Neural cell (in vitro differentiated cells): ENCODE data around the gene TSC1. TPM values are rescaled to one million over a fixed set of nuclear protein-coding genes. Genes with fewer than 3 reads are reported as not detected.

Experiments used
- H2AFZ ChIP-seq: fragments of 200-600, 300-800 bp; sonication (generic), shearing (Covaris generic); 2 replicates; pipeline ENCODE4 v1.6.0; 2014; ENCODE audit warnings: low read depth, mild to moderate bottlenecking, antibody characterized with exemption, low read length, moderate library complexity
- H3F3A ChIP-seq: fragments of 200-600 bp; shearing (Covaris generic); 2 replicates; pipeline ENCODE4 v1.6.1; 2016; ENCODE audit warnings: mild to moderate bottlenecking, moderate library complexity, mixed read lengths, antibody characterized with exemption, low read length; ENCODE audit not compliant: insufficient read depth, poor library complexity, severe bottlenecking
- H3K27ac ChIP-seq: fragments of 200-600, 300-800 bp; sonication (generic), shearing (Covaris generic); 2 replicates; pipeline ENCODE4 v1.5.1; 2014; ENCODE audit warnings: mild to moderate bottlenecking, low read length, moderate library complexity
- H3K27me3 ChIP-seq: fragments of 300-800, 200-600 bp; sonication (generic), shearing (Covaris generic); 2 replicates; pipeline ENCODE4 v1.6.0; 2014; ENCODE audit warnings: mild to moderate bottlenecking, low read depth, low read length, moderate library complexity; ENCODE audit not compliant: insufficient read depth
- H3K36me3 ChIP-seq: fragments of 300-800, 200-600 bp; sonication (generic), shearing (Covaris generic); 2 replicates; pipeline ENCODE4 v1.5.1; 2014; ENCODE audit warnings: mild to moderate bottlenecking, antibody characterized with exemption, low read length, moderate library complexity; ENCODE audit not compliant: insufficient read depth
- H3K4me2 ChIP-seq: fragments of 300-800, 200-600 bp; sonication (generic), shearing (Covaris generic); 2 replicates; pipeline ENCODE4 v1.6.0; 2014; ENCODE audit warnings: mild to moderate bottlenecking, low read length
- H3K4me3 ChIP-seq: fragments of 300-800, 200-600 bp; sonication (generic), shearing (Covaris generic); 2 replicates; pipeline ENCODE4 v1.5.1; 2014; ENCODE audit warnings: mild to moderate bottlenecking, low read length, moderate library complexity
- H3K79me2 ChIP-seq: fragments of 200-600 bp; shearing (Covaris generic); replicated peaks from 2 replicates; pipeline ENCODE4 v1.6.0; 2014; ENCODE audit warnings: mild to moderate bottlenecking, low read length, moderate library complexity; ENCODE audit not compliant: insufficient read depth
- H3K9ac ChIP-seq: fragments of 300-800, 200-600 bp; sonication (generic), shearing (Covaris generic); 2 replicates; pipeline ENCODE4 v1.6.1; 2016; ENCODE audit warnings: mild to moderate bottlenecking, low read length, mixed read lengths
- H3K9me2 ChIP-seq: fragments of 200-600 bp; shearing (Covaris generic); 2 replicates; pipeline ENCODE4 v1.6.1; 2016; ENCODE audit warnings: mild to moderate bottlenecking, low read length, mixed read lengths; ENCODE audit not compliant: insufficient read depth
- H3K9me3 ChIP-seq: fragments of 200-600, 300-800 bp; sonication (generic), shearing (Covaris generic); 2 replicates; pipeline ENCODE4 v1.6.1; 2016; ENCODE audit warnings: mild to moderate bottlenecking, mixed run types, low read length, moderate library complexity, mixed read lengths
- H4K20me1 ChIP-seq: fragments of 200-600 bp; shearing (Covaris generic); 2 replicates; pipeline ENCODE4 v1.6.1; 2016; ENCODE audit warnings: mild to moderate bottlenecking, mixed run types; ENCODE audit not compliant: insufficient read depth
- CTCF ChIP-seq: fragments of 450-650 bp; IDR thresholded peaks from 2 replicates; pipeline ENCODE4 v1.5.1; 2014; ENCODE audit warnings: antibody characterized with exemption, mild to moderate bottlenecking, moderate library complexity; ENCODE audit not compliant: poor library complexity, severe bottlenecking
- EP300 ChIP-seq: fragments of 450-650 bp; conservative IDR thresholded peaks from 2 replicates; pipeline ENCODE4 v1.6.1; 2014; ENCODE audit warnings: antibody characterized with exemption, mild to moderate bottlenecking, moderate library complexity; ENCODE audit not compliant: poor library complexity, severe bottlenecking
- EZH2 ChIP-seq: fragments of 200-600, 300-800 bp; shearing (Covaris generic), sonication (generic); IDR thresholded peaks from 2 replicates; pipeline ENCODE4 v1.6.1; 2014; ENCODE audit warnings: antibody characterized with exemption, low read length, borderline replicate concordance, mild to moderate bottlenecking; ENCODE audit not compliant: insufficient read depth, poor library complexity, severe bottlenecking
- MXI1 ChIP-seq: fragments of 450-650 bp; conservative IDR thresholded peaks from 2 replicates; pipeline ENCODE4 v1.6.1; 2014; ENCODE audit warnings: antibody characterized with exemption, mild to moderate bottlenecking; ENCODE audit not compliant: poor library complexity, severe bottlenecking
- POLR2AphosphoS5 ChIP-seq: IDR thresholded peaks from 2 replicates; pipeline ENCODE4 v1.6.1; 2012
- RAD21 ChIP-seq: fragments of 450-650 bp; conservative IDR thresholded peaks from 2 replicates; pipeline ENCODE4 v1.6.1; 2014; ENCODE audit warnings: antibody characterized with exemption, mild to moderate bottlenecking, moderate library complexity
- REST ChIP-seq: IDR thresholded peaks from 2 replicates; pipeline ENCODE4 v1.6.1; 2012; ENCODE audit warnings: borderline replicate concordance
- SMC3 ChIP-seq: fragments of 450-650 bp; conservative IDR thresholded peaks from 2 replicates; pipeline ENCODE4 v1.6.1; 2014; ENCODE audit warnings: antibody characterized with exemption, mild to moderate bottlenecking, moderate library complexity; ENCODE audit not compliant: poor library complexity
- polyA plus RNA-seq: library from polyadenylated mRNA; depleted of rRNA; stranded (reverse); fragments of >200 nt; gene quantifications from 2 replicates; pipeline ENCODE4 v1.2.3, GENCODE V29; 2014

TSC1 gene
- polyA plus RNA-seq, 1 donor from 2014 or later = 47.1 TPM

- no peak overlapping the region for H3K9ac ChIP-seq
- H2AFZ ChIP-seq = no peak overlapping the region
- H3K27me3 ChIP-seq = no peaks in the 10 kb centered on the region
- H3K9me2 ChIP-seq = no peaks in the 10 kb centered on the region
- H3K79me2 ChIP-seq = no peaks in the 10 kb centered on the region
- H3K4me2 ChIP-seq = no peak overlapping the region
- H3K27ac ChIP-seq = no peak overlapping the region
- H3K36me3 ChIP-seq = no peaks in the 10 kb centered on the region
- H4K20me1 ChIP-seq = no peaks in the 10 kb centered on the region
- no peaks in the 10 kb centered on the region for H3K9me3 ChIP-seq
- H3K4me3 ChIP-seq = no peak overlapping the region
- TF ChIP-seq MXI1 (no peak), EP300 (no peak), SMC3 (no peak), RAD21 (no peak), EZH2 (no peak), REST (no peak)
- H3F3A ChIP-seq = no peaks in the 10 kb centered on the region
Observed at GRCh38 chr9:132876849-132877248, 67.6 kb downstream of the TSC1 start.

- no peaks in the 10 kb centered on the region for H3K9me3 ChIP-seq
- no peaks in the 10 kb centered on the region for H3F3A ChIP-seq
- no peak for TF ChIP-seq RAD21
- TF ChIP-seq EZH2 = no peak
- no peaks in the 10 kb centered on the region for H3K79me2 ChIP-seq
- H3K36me3 ChIP-seq = no peaks in the 10 kb centered on the region
- no peaks in the 10 kb centered on the region for H3K9me2 ChIP-seq
- H3K4me3 ChIP-seq = no peak overlapping the region
- H2AFZ ChIP-seq = no peak overlapping the region
- H4K20me1 ChIP-seq = no peaks in the 10 kb centered on the region
- H3K9ac ChIP-seq = no peak overlapping the region
- H3K4me2 ChIP-seq = no peak overlapping the region
- H3K27ac ChIP-seq = no peak overlapping the region
- H3K27me3 ChIP-seq = no peaks in the 10 kb centered on the region
Observed at GRCh38 chr9:132875159-132875558, 69.3 kb downstream of the TSC1 start.

- Histone ChIP-seq H3K4me2 (no peak overlapping the region), H3K9me3 (no peaks in the 10 kb centered on the region), H3K27me3 (no peaks in the 10 kb centered on the region), H3K9me2 (no peaks in the 10 kb centered on the region), H3K36me3 (no peaks in the 10 kb centered on the region), H3F3A (no peaks in the 10 kb centered on the region), H2AFZ (no peak overlapping the region), H4K20me1 (no peaks in the 10 kb centered on the region), H3K9ac (no peak overlapping the region), H3K79me2 (no peaks in the 10 kb centered on the region), H3K4me3 (no peak overlapping the region), H3K27ac (no peak overlapping the region)
- TF ChIP-seq CTCF (no peak), POLR2AphosphoS5 (no peak), EP300 (no peak), RAD21 (no peak)
Observed at GRCh38 chr9:132873403-132873802, 71.0 kb downstream of the TSC1 start.
